H1 (cell line): ENCODE data around the gene IQCC. TPM values are rescaled to one million over a fixed set of nuclear protein-coding genes. Genes with fewer than 3 reads are reported as not detected.

Source experiments
- CTCF ChIA-PET: fragments of 300-600 bp; sonication (Branson Sonifier 250); formaldehyde crosslinking; loops from one replicate; lab custom pipeline; 2021; ENCODE audit not compliant: partially characterized antibody; lab: Charles Lee
- POLR2A ChIA-PET: fragments of 300-600 bp; sonication (Branson Sonifier 250); formaldehyde crosslinking; loops from one replicate; lab custom pipeline; 2021; ENCODE audit warnings: inconsistent platforms; ENCODE audit not compliant: partially characterized antibody; lab: Charles Lee
- DNase-seq, 2 experiments: peaks; one replicate each; pipeline versions ENCODE4 v3.0.0 to v3.0.0-alpha.2; 2010 to 2022; ENCODE audit warnings: low spot score in 2 of 2, low read depth in 1 of 2, mixed read lengths in 1 of 2
- FAIRE-seq: peaks from 2 replicates; lab custom pipeline; 2011; peaks lifted over from hg19 to GRCh38; lab: Jason Lieb, UNC
- H2AFZ ChIP-seq: 2 replicates; pipeline ENCODE4 v1.8.1; 2012; ENCODE audit warnings: low read length, inconsistent platforms
- H2AK5ac ChIP-seq: 2 replicates; pipeline ENCODE4 v1.6.1; 2013; ENCODE audit warnings: low read depth, low read length
- H2BK120ac ChIP-seq: replicated peaks from 2 replicates; pipeline ENCODE3; 2013; ENCODE audit warnings: low read depth, low read length, inconsistent platforms
- H2BK12ac ChIP-seq: 2 replicates; pipeline ENCODE4 v1.6.1; 2013; ENCODE audit warnings: low read depth, low read length
- H2BK15ac ChIP-seq: 2 replicates; pipeline ENCODE4 v1.6.1; 2013; ENCODE audit warnings: low read length
- H2BK20ac ChIP-seq: 2 replicates; pipeline ENCODE4 v1.6.1; 2013; ENCODE audit warnings: low read length
- H2BK5ac ChIP-seq: 2 replicates; pipeline ENCODE4 v1.6.1; 2013; ENCODE audit warnings: low read depth, low read length
- H3K14ac ChIP-seq: 2 replicates; pipeline ENCODE4 v1.6.1; 2013; ENCODE audit warnings: inconsistent platforms; ENCODE audit not compliant: insufficient read length
- H3K18ac ChIP-seq: 2 replicates; pipeline ENCODE4 v1.6.1; 2013; ENCODE audit warnings: low read length; ENCODE audit errors: extremely low read depth
- H3K23ac ChIP-seq: 2 replicates; pipeline ENCODE4 v1.6.1; 2013; ENCODE audit warnings: inconsistent platforms; ENCODE audit not compliant: insufficient read length
- H3K23me2 ChIP-seq: 2 replicates; pipeline ENCODE4 v1.6.1; 2013; ENCODE audit warnings: low read depth, low read length
- H3K27ac ChIP-seq: 2 replicates; pipeline ENCODE4 v1.6.1; 2011; ENCODE audit warnings: low read depth, low read length, inconsistent platforms
- H3K27me3 ChIP-seq, 4 experiments: replicated peaks in 1 of 4; 1 replicate in 1 of 4; 2 replicates in 3 of 4; pipeline versions ENCODE4 v1.6.1 to v1.8.1; 2011 to 2013; ENCODE audit warnings: low read length in 3 of 4, mild to moderate bottlenecking in 3 of 4, inconsistent platforms in 2 of 4, mixed read lengths in 2 of 4, moderate library complexity in 1 of 4; ENCODE audit not compliant: control insufficient read depth in 3 of 4, insufficient read depth in 3 of 4; ENCODE audit errors: extremely low read depth in 1 of 4
- H3K36me3 ChIP-seq, 4 experiments: 2 replicates each; pipeline versions ENCODE4 v1.6.1 to v1.8.1; 2011 to 2013; ENCODE audit warnings: mild to moderate bottlenecking in 4 of 4, low read length in 3 of 4, moderate library complexity in 2 of 4, control low read depth in 1 of 4, inconsistent platforms in 1 of 4; ENCODE audit not compliant: insufficient read depth in 4 of 4, control insufficient read depth in 2 of 4
- H3K4ac ChIP-seq: replicated peaks from 2 replicates; pipeline ENCODE3; 2013; ENCODE audit warnings: low read length, low read depth, mixed read lengths, inconsistent platforms; ENCODE audit not compliant: insufficient read length
- H3K4me1 ChIP-seq, 4 experiments: replicated peaks in 1 of 4; 1 replicate in 1 of 4; 2 replicates in 3 of 4; pipeline versions ENCODE4 v1.6.1 to v1.8.1; 2011 to 2013; ENCODE audit warnings: low read length in 3 of 4, inconsistent platforms in 2 of 4, mixed read lengths in 1 of 4; ENCODE audit not compliant: insufficient read depth in 4 of 4, control insufficient read depth in 3 of 4
- H3K4me2 ChIP-seq, 2 experiments: 2 replicates each; pipeline versions ENCODE4 v1.6.1 to v1.8.1; 2011 to 2013; ENCODE audit warnings: low read depth in 2 of 2, low read length in 2 of 2, control low read depth in 1 of 2, inconsistent platforms in 1 of 2, mild to moderate bottlenecking in 1 of 2; ENCODE audit not compliant: insufficient read depth in 1 of 2
- H3K4me3 ChIP-seq, 4 experiments: fragments of 200-600, 300-600 bp in 1 of 4; sonication (generic), shearing (Covaris generic), sonication (Bioruptor Twin) in 1 of 4; 2 replicates each; pipeline versions ENCODE4 v1.5.1 to v1.8.1; 2011 to 2016; ENCODE audit warnings: low read length in 4 of 4, low read depth in 3 of 4, control low read depth in 2 of 4, inconsistent platforms in 2 of 4, mild to moderate bottlenecking in 2 of 4, mixed read lengths in 1 of 4, moderate library complexity in 1 of 4; ENCODE audit not compliant: insufficient read depth in 2 of 4; ENCODE audit errors: extremely low read depth in 1 of 4
- H3K56ac ChIP-seq: replicated peaks from 2 replicates; pipeline ENCODE3; 2013; ENCODE audit warnings: low read depth, mild to moderate bottlenecking, mixed read lengths, low read length, inconsistent platforms; ENCODE audit not compliant: insufficient read length
- H3K79me1 ChIP-seq: 2 replicates; pipeline ENCODE4 v1.6.1; 2013; ENCODE audit warnings: low read depth, low read length, control low read depth
- H3K79me2 ChIP-seq, 2 experiments: 2 replicates each; pipeline versions ENCODE4 v1.6.1 to v1.8.1; 2012 to 2013; ENCODE audit warnings: low read length in 2 of 2, mild to moderate bottlenecking in 2 of 2, inconsistent platforms in 1 of 2; ENCODE audit not compliant: insufficient read depth in 2 of 2, control insufficient read depth in 1 of 2
- H3K9ac ChIP-seq, 4 experiments: replicated peaks in 1 of 4; 1 replicate in 1 of 4; 2 replicates in 3 of 4; pipeline versions ENCODE4 v1.6.1 to v1.8.1; 2011 to 2013; ENCODE audit warnings: low read depth in 3 of 4, low read length in 3 of 4, control low read depth in 2 of 4, mild to moderate bottlenecking in 2 of 4, moderate library complexity in 2 of 4, inconsistent platforms in 1 of 4; ENCODE audit errors: extremely low read depth in 1 of 4
- H3K9me3 ChIP-seq, 2 experiments: 2 replicates each; pipeline versions ENCODE4 v1.6.1 to v1.8.1; 2012 to 2013; ENCODE audit warnings: mild to moderate bottlenecking in 2 of 2, moderate library complexity in 2 of 2, control low read depth in 1 of 2, inconsistent platforms in 1 of 2, low read depth in 1 of 2, low read length in 1 of 2, mixed read lengths in 1 of 2; ENCODE audit not compliant: insufficient read depth in 2 of 2
- H4K20me1 ChIP-seq, 2 experiments: replicated peaks in 1 of 2; 2 replicates each; pipeline versions ENCODE3 to v1.8.1; 2011 to 2013; ENCODE audit warnings: inconsistent platforms in 2 of 2, low read length in 2 of 2, mild to moderate bottlenecking in 1 of 2; ENCODE audit not compliant: insufficient read depth in 2 of 2, control insufficient read depth in 1 of 2
- H4K5ac ChIP-seq: 2 replicates; pipeline ENCODE4 v1.6.1; 2013; ENCODE audit warnings: low read length, low read depth, mixed read lengths, inconsistent platforms; ENCODE audit not compliant: insufficient read length
- H4K8ac ChIP-seq: 2 replicates; pipeline ENCODE4 v1.8.0; 2013; ENCODE audit warnings: mild to moderate bottlenecking, moderate library complexity, low read length, inconsistent platforms; ENCODE audit not compliant: insufficient read depth; ENCODE audit errors: extremely low read depth
- H4K91ac ChIP-seq: replicated peaks from 2 replicates; pipeline ENCODE3; 2013; ENCODE audit warnings: low read length, mixed read lengths, inconsistent platforms; ENCODE audit not compliant: insufficient read length
- CBX8 ChIP-seq: fragments of 300-800, 300-1000 bp; sonication (generic); IDR thresholded peaks from 2 replicates; pipeline ENCODE4 v1.7.1; 2016; ENCODE audit warnings: low read depth, low read length, borderline replicate concordance
- CEBPB ChIP-seq: IDR thresholded peaks from 2 replicates; pipeline ENCODE4 v1.6.1; 2012; ENCODE audit warnings: low read depth, low read length
- MAFK ChIP-seq: IDR thresholded peaks from 2 replicates; pipeline ENCODE4 v1.6.1; 2012; ENCODE audit warnings: low read depth, mild to moderate bottlenecking, improper control_type of control experiment, low read length
- NRF1 ChIP-seq: IDR thresholded peaks from 2 replicates; pipeline ENCODE4 v1.6.1; 2011; ENCODE audit warnings: mild to moderate bottlenecking, low read depth, low read length, improper control_type of control experiment
- POLR2AphosphoS5 ChIP-seq: IDR thresholded peaks from 2 replicates; pipeline ENCODE4 v1.6.1; 2011; ENCODE audit warnings: low read depth, low read length
- SAP30 ChIP-seq: fragments of 300-600 bp; sonication (generic); IDR thresholded peaks from 2 replicates; pipeline ENCODE4 v1.7.1; 2012; ENCODE audit warnings: low read length, moderate library complexity, mild to moderate bottlenecking, inconsistent platforms; ENCODE audit not compliant: insufficient read depth, insufficient replicate concordance
- SP1 ChIP-seq: IDR thresholded peaks from 2 replicates; pipeline ENCODE4 v1.6.1; 2011; ENCODE audit warnings: low read depth, low read length
- TEAD4 ChIP-seq: IDR thresholded peaks from 2 replicates; pipeline ENCODE4 v1.6.1; 2012; ENCODE audit warnings: low read depth, low read length, inconsistent platforms, mixed read lengths
- WGBS, 2 experiments: shearing (Covaris generic) in 1 of 2; methylation state at CpG; one replicate each; pipeline versions ENCODE4 v1.1.6 to v1.1.7; 2013 to 2015; ENCODE audit warnings: low lambda C conversion rate in 2 of 2, mixed read lengths in 2 of 2, inconsistent platforms in 1 of 2, low coverage in 1 of 2, missing lambda C conversion rate in 1 of 2; ENCODE audit not compliant: insufficient replicate concordance in 2 of 2, insufficient coverage in 1 of 2, insufficient read length in 1 of 2; ENCODE audit errors: extremely low coverage in 1 of 2, missing lambda C conversion rate in 1 of 2; 5-methylcytosine and 5-hydroxymethylcytosine counted together
- polyA plus RNA-seq, 7 experiments: library from polyadenylated mRNA; depleted of rRNA in 3 of 7; stranded (reverse) in 5 of 7; unstranded in 2 of 7; fragments of >200 nt in 5 of 7; fragments of 200-250 nt in 2 of 7; gene quantifications; 1 replicate in 5 of 7; 2 replicates in 1 of 7; 4 replicates in 1 of 7; pipeline versions ENCODE4 v1.2.1 to v1.2.3, GENCODE V29; 2011 to 2013; ENCODE audit warnings: missing spikeins in 2 of 7, mixed read lengths in 2 of 7
- total RNA-seq: library from RNA; stranded (reverse); fragmentation: NEBNext Ultra II Directional; extraction: Animal tissue kit (Norgen Biotek cat#: 25700); gene quantifications from 2 replicates; pipeline ENCODE4 v1.2.1, GENCODE V29; 2021
- TF ChIP-seq, protein P1 (sequence below), 3 experiments: IDR thresholded peaks; 1 replicate in 2 of 3; 2 replicates in 1 of 3; pipeline versions ENCODE4 v1.5.1 to v1.6.1; 2011; ENCODE audit warnings: low read length in 3 of 3, mild to moderate bottlenecking in 3 of 3, inconsistent platforms in 2 of 3, low read depth in 1 of 3, moderate library complexity in 1 of 3; ENCODE audit not compliant: insufficient read depth in 1 of 3; ENCODE audit errors: control extremely low read depth in 1 of 3

IQCC gene
- total and polyA plus RNA-seq, 2 of the 8 experiments (the other 6 are each of a cell fraction or from before 2014, with no cell fraction given) = 2.5 to 4.2 TPM

DNA sequence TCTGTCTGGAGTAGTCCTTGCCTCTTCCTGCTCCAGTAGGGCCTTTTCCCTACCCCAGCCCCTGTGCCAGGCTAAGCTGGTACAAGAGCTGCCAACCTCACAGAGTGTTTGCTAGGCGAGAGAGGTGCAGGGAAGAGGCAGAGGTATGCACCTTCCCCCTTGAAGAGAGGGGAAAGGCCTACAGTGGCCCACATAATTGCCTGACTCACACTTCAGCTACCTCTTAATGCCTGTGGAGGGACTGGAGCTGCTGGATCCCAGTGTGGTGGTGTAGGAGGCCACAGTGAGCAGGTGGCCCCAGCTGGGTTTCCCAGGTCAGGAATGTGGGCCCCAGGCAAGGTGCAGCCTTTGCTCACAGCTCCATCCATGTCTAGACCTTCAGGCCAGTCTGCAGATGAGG, 8.4 kb upstream of the IQCC start:
- Histone ChIP-seq H3K4me3 (no peak overlapping the region), H3K9ac (no peak overlapping the region), H4K5ac (no peak overlapping the region), H3K27me3 (no peaks in the 10 kb centered on the region; a peak in 1 of 7 replicates), H3K4me2 (no peak overlapping the region), H2BK20ac (no peak overlapping the region), H2BK12ac (no peak overlapping the region), H3K36me3 (peaks cover 34 to 56% (median 46%) of the 10 kb centered on the region in 4 experiments; a peak in 7 of 8 replicates), H4K20me1 (peaks cover 9 to 10% of the 10 kb centered on the region in 2 experiments), H2AFZ (no peak overlapping the region), H2BK15ac (no peak overlapping the region), H3K18ac (no peak overlapping the region), H3K4me1 (peaks cover 13 to 26% (median 18%) of the 10 kb centered on the region in 4 experiments), H3K23me2 (peaks cover 9% of the 10 kb centered on the region; the same call in 1 of the 2 replicates), H4K8ac (no peak overlapping the region; the same call in 1 of the 2 replicates), H2BK5ac (no peak overlapping the region; the same call in 1 of the 2 replicates), H3K56ac (no peak overlapping the region), H2BK120ac (no peak overlapping the region), H2AK5ac (no peak overlapping the region), H3K79me2 (no peaks in the 10 kb centered on the region), H3K23ac (no peak overlapping the region), H4K91ac (no peak overlapping the region), H3K4ac (no peak overlapping the region), H3K14ac (no peak overlapping the region), H3K9me3 (no peaks in the 10 kb centered on the region), H3K79me1 (0 out of 2 replicates have a peak, but pooled peaks cover 3% of the 10 kb centered on the region), H3K27ac (no peak overlapping the region)
- DNase-seq (no peak), FAIRE-seq (no peak)
- ChIA-PET POLR2A (interaction anchor here (0.6 to 21.3 kb wide), 13 partner anchors 12 to 142 kb away, joined by 3 to 332 read pairs (median 4); partner anchors contain the start of genes DCDC2B, IQCC, MARCKSL1 and TMEM39B), CTCF (interaction anchor here (2.1 to 2.4 kb wide), 2 partner anchors 19 to 44 kb away, joined by 8 to 16 read pairs; no protein-coding TSS in a partner anchor)
- TF ChIP-seq TEAD4 (no peak), SAP30 (no peak), CBX8 (no peak), NRF1 (no peak), CEBPB (no peak), MAFK (no peak), POLR2AphosphoS5 (no peak), SP1 (no peak)
- TF ChIP-seq, protein P1, sequence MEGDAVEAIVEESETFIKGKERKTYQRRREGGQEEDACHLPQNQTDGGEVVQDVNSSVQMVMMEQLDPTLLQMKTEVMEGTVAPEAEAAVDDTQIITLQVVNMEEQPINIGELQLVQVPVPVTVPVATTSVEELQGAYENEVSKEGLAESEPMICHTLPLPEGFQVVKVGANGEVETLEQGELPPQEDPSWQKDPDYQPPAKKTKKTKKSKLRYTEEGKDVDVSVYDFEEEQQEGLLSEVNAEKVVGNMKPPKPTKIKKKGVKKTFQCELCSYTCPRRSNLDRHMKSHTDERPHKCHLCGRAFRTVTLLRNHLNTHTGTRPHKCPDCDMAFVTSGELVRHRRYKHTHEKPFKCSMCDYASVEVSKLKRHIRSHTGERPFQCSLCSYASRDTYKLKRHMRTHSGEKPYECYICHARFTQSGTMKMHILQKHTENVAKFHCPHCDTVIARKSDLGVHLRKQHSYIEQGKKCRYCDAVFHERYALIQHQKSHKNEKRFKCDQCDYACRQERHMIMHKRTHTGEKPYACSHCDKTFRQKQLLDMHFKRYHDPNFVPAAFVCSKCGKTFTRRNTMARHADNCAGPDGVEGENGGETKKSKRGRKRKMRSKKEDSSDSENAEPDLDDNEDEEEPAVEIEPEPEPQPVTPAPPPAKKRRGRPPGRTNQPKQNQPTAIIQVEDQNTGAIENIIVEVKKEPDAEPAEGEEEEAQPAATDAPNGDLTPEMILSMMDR (IDR thresholded peaks at IDR 0.05; ENCODE audit: control extremely low read depth in 1 of 3, insufficient read depth in 1 of 3, low read depth in 1 of 3, low read length in 3 of 3) = no peak
- 90% methylated on average over 1 of the region's 1 CpG; no CpG with 5 or more reads in 1 of the 2 experiments for WGBS, 2 experiments
